Esophagus muscularis mucosa (tissue), 4 donors: ENCODE data around the gene CACNG3. TPM values are rescaled to one million over a fixed set of nuclear protein-coding genes. Genes with fewer than 3 reads are reported as not detected.

Experiments used
- DNase-seq: peaks from one replicate; pipeline ENCODE4 v3.0.0-alpha.2; 2017; ENCODE audit errors: extremely low spot score
- H3K27ac ChIP-seq, 4 donors: fragments of 200-600 bp; sonication (generic); replicated peaks in 1 of 4; 1 replicate in 3 of 4; 2 replicates in 1 of 4; pipeline ENCODE4 v1.5.1; 2016 to 2019; ENCODE audit warnings: mild to moderate bottlenecking in 1 of 4
- H3K27me3 ChIP-seq, 4 donors: fragments of 200-600 bp; sonication (generic); one replicate each; pipeline versions ENCODE4 v1.5.1 to v1.6.0; 2016 to 2019
- H3K36me3 ChIP-seq, 4 donors: fragments of 200-600 bp; sonication (generic); one replicate each; pipeline ENCODE4 v1.5.1; 2016 to 2019
- H3K4me1 ChIP-seq, 4 donors: fragments of 200-600 bp; sonication (generic); one replicate each; pipeline ENCODE4 v1.5.1; 2016 to 2019
- H3K4me3 ChIP-seq, 4 donors: fragments of 200-600 bp; sonication (generic); 1 replicate in 2 of 4; 2 replicates in 2 of 4; pipeline ENCODE4 v1.5.1; 2016 to 2019; ENCODE audit warnings: mild to moderate bottlenecking in 4 of 4, moderate library complexity in 1 of 4
- H3K9me3 ChIP-seq, 4 donors: fragments of 200-600 bp; sonication (generic); 1 replicate in 3 of 4; 2 replicates in 1 of 4; pipeline ENCODE4 v1.5.1; 2016 to 2019
- CTCF ChIP-seq, 3 experiments: fragments of 200-600 bp in 2 of 3; fragments of 450-650 bp in 1 of 3; sonication (generic) in 2 of 3; IDR thresholded peaks; one replicate each; pipeline ENCODE4 v1.5.1; 2017 to 2019; ENCODE audit warnings: antibody characterized with exemption in 3 of 3, mild to moderate bottlenecking in 2 of 3, moderate library complexity in 1 of 3
- EP300 ChIP-seq: sonication (generic); formaldehyde crosslinking; IDR thresholded peaks from one replicate; pipeline ENCODE4 v1.6.1; 2017; ENCODE audit warnings: antibody characterized with exemption
- POLR2A ChIP-seq: fragments of 450-650 bp; IDR thresholded peaks from one replicate; pipeline ENCODE4 v1.6.1; 2017; ENCODE audit warnings: antibody characterized with exemption, moderate library complexity, mild to moderate bottlenecking, low read depth
- POLR2AphosphoS5 ChIP-seq, 2 donors: sonication (generic); formaldehyde crosslinking; IDR thresholded peaks; one replicate each; pipeline ENCODE4 v1.6.1; 2017; ENCODE audit warnings: antibody characterized with exemption in 2 of 2
- WGBS: methylation state at CpG from one replicate; pipeline ENCODE4 v1.1.5; 2018; 5-methylcytosine and 5-hydroxymethylcytosine counted together
- intact Hi-C: fragments of 100-400 bp; cut with DNase I; formaldehyde crosslinking; loops from one replicate; pipeline ENCODE4 v1.15.1; 2023
- small RNA-seq, 3 donors: library from RNA; depleted of rRNA; stranded (forward); fragments of <200 nt; gene quantifications; one replicate each; pipeline ENCODE3, GENCODE V24; 2016
- total RNA-seq, 4 donors: library from RNA; depleted of rRNA; stranded (reverse); fragments of >200 nt; gene quantifications; one replicate each; pipeline versions ENCODE4 v1.1.0 to v1.2.1, GENCODE V29; 2016

The CACNG3 gene
- total RNA-seq, 4 donors from 2014 or later = not detected

- H3K36me3 ChIP-seq = no peaks in the 10 kb centered on the region
- intact Hi-C loops = no loop called here
- H3K9me3 ChIP-seq = peaks cover 0 to 51% (median 32%) of the 10 kb centered on the region in 4 donors
- H3K4me3 ChIP-seq = no peak overlapping the region
- H3K27me3 ChIP-seq = no peaks in the 10 kb centered on the region
- no peak overlapping the region for H3K27ac ChIP-seq
- WGBS = 36% methylated on average over 5 of the region's 5 CpGs
- no peaks in the 10 kb centered on the region for H3K4me1 ChIP-seq
- no peak for TF ChIP-seq POLR2A
- TF ChIP-seq POLR2AphosphoS5 (IDR thresholded peaks at IDR 0.05) = no peak
- no peak for TF ChIP-seq CTCF (IDR thresholded peaks at IDR 0.05)
- no peak for TF ChIP-seq EP300
- DNase-seq = no peak
These were observed 126.8 kb downstream of the CACNG3 start for GRCh38 chr16:24382762-24383407.

DNA sequence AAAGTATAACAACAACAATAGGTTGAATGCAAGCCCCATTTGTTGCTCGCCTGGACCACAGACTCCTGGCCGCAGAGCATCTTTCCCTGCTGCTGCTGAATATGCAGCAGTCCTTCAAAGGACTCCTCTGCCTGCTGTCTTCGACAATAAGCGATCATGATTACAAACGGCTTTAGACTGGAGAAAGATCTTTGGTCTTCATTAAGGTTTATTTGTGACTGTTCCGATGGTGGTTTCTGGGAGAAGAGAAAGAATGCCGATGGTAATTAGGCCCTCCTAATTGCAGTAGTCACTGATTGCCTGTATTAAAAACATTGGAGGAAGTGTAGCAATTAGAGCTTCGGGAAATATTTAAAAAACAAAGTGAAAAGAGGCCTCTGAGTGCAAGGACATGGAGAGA lies 138.2 kb downstream of the CACNG3 start:
- no peaks in the 10 kb centered on the region for H3K36me3 ChIP-seq
- H3K4me3 ChIP-seq = no peak overlapping the region
- H3K27me3 ChIP-seq = peaks cover 0 to 7% (median 0%) of the 10 kb centered on the region in 4 donors
- H3K27ac ChIP-seq = no peak overlapping the region
- intact Hi-C loops = no loop called here
- H3K4me1 ChIP-seq = no peaks in the 10 kb centered on the region
- no peak for DNase-seq
- no peak for TF ChIP-seq POLR2AphosphoS5 (IDR thresholded peaks at IDR 0.05)
- no peak for TF ChIP-seq CTCF (IDR thresholded peaks at IDR 0.05)
- TF ChIP-seq EP300 = no peak
- TF ChIP-seq POLR2A = no peak
- no peaks in the 10 kb centered on the region for H3K9me3 ChIP-seq
- 86% methylated on average over 8 of the region's 8 CpGs for WGBS

GRCh38 chr16:24396350-24397271 lies 140.5 kb downstream of the CACNG3 start:
- Histone ChIP-seq H3K27me3 (peaks cover 0 to 7% (median 0%) of the 10 kb centered on the region in 4 donors), H3K27ac (no peak overlapping the region), H3K36me3 (no peaks in the 10 kb centered on the region), H3K9me3 (peaks cover 0 to 9% (median 0%) of the 10 kb centered on the region in 4 donors), H3K4me1 (no peaks in the 10 kb centered on the region), H3K4me3 (no peak overlapping the region)
- no peak for DNase-seq
- intact Hi-C loops = no loop called here
- 66% methylated on average over 6 of the region's 6 CpGs for WGBS
- TF ChIP-seq POLR2AphosphoS5 (IDR thresholded peaks at IDR 0.05) = no peak
- no peak for TF ChIP-seq CTCF (IDR thresholded peaks at IDR 0.05)
- TF ChIP-seq EP300 = no peak
- TF ChIP-seq POLR2A = no peak

GRCh38 chr16:24409045-24409444 lies 152.9 kb downstream of the CACNG3 start:
- Histone ChIP-seq H3K4me3 (no peak overlapping the region), H3K36me3 (no peaks in the 10 kb centered on the region), H3K27me3 (peaks cover 0 to 4% (median 0%) of the 10 kb centered on the region in 4 donors), H3K9me3 (peaks cover 0 to 9% (median 0%) of the 10 kb centered on the region in 4 donors), H3K4me1 (no peaks in the 10 kb centered on the region), H3K27ac (no peak overlapping the region)
- no peak for DNase-seq
- 71% methylated on average over 4 of the region's 4 CpGs for WGBS
- intact Hi-C loops = no loop called here
- TF ChIP-seq POLR2A (no peak), CTCF (IDR thresholded peaks at IDR 0.05) (no peak), POLR2AphosphoS5 (IDR thresholded peaks at IDR 0.05) (no peak), EP300 (no peak)

Small RNA genes lying within 50 kb of the gene (small RNA-seq; reads per million reads assigned to genes)
- gene RF00408 (0 reads per million in 3 donors), gene RNU7-24P (0 reads per million in 3 donors)
